Progenitor cell of endocrine pancreas (in vitro differentiated cells): ENCODE measurements around the gene UVRAG. TPM values are rescaled to one million over a fixed set of nuclear protein-coding genes. Genes with fewer than 3 reads are reported as not detected.

Source experiments
- DNase-seq: peaks from one replicate; pipeline ENCODE4 v3.0.0; 2021; ENCODE audit warnings: low spot score; ENCODE audit not compliant: unreplicated experiment
- H3K27ac Mint-ChIP-seq: 2 replicates; pipeline ENCODE4 v1.8.0; 2021; ENCODE audit warnings: mild to moderate bottlenecking, moderate library complexity, mixed read lengths
- H3K27me3 Mint-ChIP-seq: 2 replicates; pipeline ENCODE4 v1.8.0; 2021; ENCODE audit warnings: mixed read lengths
- H3K36me3 Mint-ChIP-seq: 2 replicates; pipeline ENCODE4 v1.8.0; 2022; ENCODE audit warnings: mixed read lengths; ENCODE audit not compliant: insufficient read depth
- H3K4me1 Mint-ChIP-seq: 2 replicates; pipeline ENCODE4 v1.8.0; 2021; ENCODE audit warnings: low read depth, mixed read lengths
- H3K4me3 Mint-ChIP-seq: 2 replicates; pipeline ENCODE4 v1.8.0; 2021; ENCODE audit warnings: low read depth, mild to moderate bottlenecking, moderate library complexity, mixed read lengths
- H3K9me3 Mint-ChIP-seq: 2 replicates; pipeline ENCODE4 v1.8.0; 2021; ENCODE audit warnings: low read depth, mixed read lengths
- CTCF ChIP-seq: fragments of 200-600 bp; sonication (generic); IDR thresholded peaks from one replicate; pipeline ENCODE4 v1.5.0; 2021; ENCODE audit warnings: antibody characterized with exemption, mild to moderate bottlenecking; ENCODE audit not compliant: unreplicated experiment
- total RNA-seq: library from RNA; stranded (reverse); gene quantifications from 2 replicates; pipeline ENCODE4 v1.2.1, GENCODE V29; 2021

Gene UVRAG
- total RNA-seq, 1 donor from 2014 or later, result 25.7 TPM

GRCh38 chr11:75781296-75781695, 33.7 kb upstream of the UVRAG start:
- peaks cover 8% of the 10 kb centered on the region for H3K27me3 Mint-ChIP-seq
- no peak overlapping the region for H3K4me3 Mint-ChIP-seq
- no peak for DNase-seq
- no peak overlapping the region for H3K27ac Mint-ChIP-seq
- H3K4me1 Mint-ChIP-seq, result peaks cover 15% of the 10 kb centered on the region
- H3K9me3 Mint-ChIP-seq, result no peaks in the 10 kb centered on the region
- no peaks in the 10 kb centered on the region for H3K36me3 Mint-ChIP-seq
- no peak for TF ChIP-seq CTCF

- no peak for DNase-seq
- TF ChIP-seq CTCF, result no peak
- no peaks in the 10 kb centered on the region for H3K9me3 Mint-ChIP-seq
- no peak overlapping the region for H3K27ac Mint-ChIP-seq
- H3K4me3 Mint-ChIP-seq, result no peak overlapping the region
- peaks cover 19% of the 10 kb centered on the region for H3K4me1 Mint-ChIP-seq
- peaks cover 6% of the 10 kb centered on the region for H3K27me3 Mint-ChIP-seq
- no peaks in the 10 kb centered on the region for H3K36me3 Mint-ChIP-seq
Observed at GRCh38 chr11:75781831-75782230, 33.2 kb upstream of the UVRAG start.

GRCh38 chr11:75782540-75783263, 32.3 kb upstream of the UVRAG start:
- no peak for TF ChIP-seq CTCF
- no peaks in the 10 kb centered on the region for H3K9me3 Mint-ChIP-seq
- DNase-seq, result no peak
- H3K27me3 Mint-ChIP-seq, result peaks cover 3% of the 10 kb centered on the region
- peaks cover 21% of the 10 kb centered on the region for H3K4me1 Mint-ChIP-seq
- H3K36me3 Mint-ChIP-seq, result no peaks in the 10 kb centered on the region
- H3K4me3 Mint-ChIP-seq, result no peak overlapping the region
- no peak overlapping the region for H3K27ac Mint-ChIP-seq

GRCh38 chr11:75783416-75784084, 31.5 kb upstream of the UVRAG start:
- Mint-ChIP-seq H3K4me1 (peaks cover 21% of the 10 kb centered on the region), H3K9me3 (no peaks in the 10 kb centered on the region), H3K4me3 (no peak overlapping the region), H3K27ac (no peak overlapping the region), H3K27me3 (peaks cover 3% of the 10 kb centered on the region), H3K36me3 (no peaks in the 10 kb centered on the region)
- TF ChIP-seq CTCF, result no peak
- DNase-seq, result no peak

- peaks cover 21% of the 10 kb centered on the region for H3K4me1 Mint-ChIP-seq
- no peaks in the 10 kb centered on the region for H3K9me3 Mint-ChIP-seq
- H3K4me3 Mint-ChIP-seq, result no peak overlapping the region
Observed at GRCh38 chr11:75784085-75784478, 30.9 kb upstream of the UVRAG start.

More at GRCh38 chr11:75784085-75784478, 30.9 kb upstream of the UVRAG start:
- peaks cover 3% of the 10 kb centered on the region for H3K27me3 Mint-ChIP-seq
- no peaks in the 10 kb centered on the region for H3K36me3 Mint-ChIP-seq
- no peak for TF ChIP-seq CTCF
- DNase-seq, result no peak
- no peak overlapping the region for H3K27ac Mint-ChIP-seq
